ENCODE data around the gene RPAP3. TPM values are rescaled to one million over a fixed set of nuclear protein-coding genes. Genes with fewer than 3 reads are reported as not detected.

The RPAP3 gene
- total and polyA plus RNA-seq, 2 of the 4 experiments (the other 2 are of a cell fraction), result 10.6 to 13.4 TPM

DNA sequence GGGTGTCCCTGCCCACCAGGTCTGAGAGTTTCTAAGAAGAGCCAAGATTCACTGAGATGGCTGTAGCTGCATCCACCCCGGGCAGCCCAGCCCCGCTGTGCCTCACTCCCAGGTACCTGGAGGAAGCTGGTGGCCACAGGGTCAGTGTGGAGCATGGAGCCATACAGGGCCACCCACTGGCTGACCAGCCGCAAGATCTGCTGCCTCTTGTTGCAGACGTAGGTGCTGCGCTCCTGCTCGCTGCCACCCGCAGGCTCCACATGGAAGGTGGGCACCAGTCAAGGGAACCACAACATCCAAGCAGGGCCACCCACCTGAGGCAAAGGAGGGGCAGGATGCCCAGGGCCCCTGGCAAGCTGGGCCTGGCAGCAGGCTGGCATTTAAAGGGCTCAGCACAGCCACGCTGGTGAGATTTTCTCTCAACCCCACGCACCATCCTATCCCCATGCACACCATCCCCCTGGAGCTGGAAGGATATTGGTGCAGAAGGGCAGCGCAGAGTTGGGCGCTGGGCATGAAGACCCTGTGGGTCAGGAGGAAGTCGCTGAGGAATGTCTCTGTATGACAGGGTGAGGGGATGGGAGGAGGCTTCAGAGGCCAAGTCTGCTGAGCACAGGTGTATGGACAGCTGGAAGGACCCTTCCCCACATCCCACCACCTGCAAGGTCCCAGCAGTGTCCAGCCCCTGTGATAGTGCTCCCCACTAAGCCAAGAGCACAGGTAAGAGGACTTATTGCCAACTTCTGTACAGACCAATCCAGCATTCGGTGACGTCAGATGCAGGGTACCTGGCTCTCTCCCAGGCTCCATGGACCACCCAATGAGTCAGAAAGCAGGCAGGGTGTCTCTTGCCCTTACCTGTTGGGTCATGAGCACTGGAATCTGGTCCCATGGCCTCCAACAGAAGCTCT, 42.0 kb upstream of the RPAP3 start (continued):
- TF ChIP-seq FOS (IDR thresholded peaks at IDR 0.05; ENCODE audit: low read depth, low read length), result no peak

DNA sequence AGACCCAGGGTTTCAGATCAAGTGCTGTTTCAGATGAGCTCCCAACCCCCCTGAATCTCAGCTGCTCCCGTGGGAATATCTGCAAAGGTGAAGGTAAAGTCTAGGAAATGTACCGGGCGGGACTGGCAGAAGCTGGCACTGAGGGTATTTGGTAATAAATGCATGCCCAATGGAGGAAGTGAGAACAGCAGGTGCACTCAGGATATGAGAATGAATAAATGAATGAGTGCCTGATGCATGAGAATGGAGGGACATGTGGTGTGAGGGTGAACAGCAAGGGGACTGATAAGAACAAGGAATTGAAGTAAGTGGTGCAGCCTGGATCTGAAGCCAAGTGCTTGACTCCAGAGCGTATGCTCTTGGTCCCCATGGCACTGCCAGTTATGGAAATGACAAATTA, 41.3 kb upstream of the RPAP3 start:
- Histone ChIP-seq H2BK5ac (ENCODE audit: low read depth, low read length, poor library complexity, severe bottlenecking) (no peak overlapping the region), H2AFZ (replicated peaks; ENCODE audit: low read length, poor library complexity) (no peak overlapping the region), H3K27ac (ENCODE audit: insufficient read depth, low read length) (no peak overlapping the region), H3K14ac (replicated peaks; ENCODE audit: low read depth, low read length) (no peak overlapping the region), H4K5ac (ENCODE audit: low read depth, low read length) (no peak overlapping the region), H4K20me1 (ENCODE audit: insufficient read depth, low read length) (no peaks in the 10 kb centered on the region), H2BK15ac (ENCODE audit: low read depth, low read length) (no peak overlapping the region), H3K9ac (ENCODE audit: low read depth, low read length) (no peak overlapping the region), H3K18ac (ENCODE audit: low read depth, low read length) (no peak overlapping the region), H3K36me3 (ENCODE audit: control insufficient read depth, insufficient read depth, low read length) (no peaks in the 10 kb centered on the region), H3K4me1 (ENCODE audit: control insufficient read depth, insufficient read depth, low read length) (peaks cover 2% of the 10 kb centered on the region; the same call in 1 of the 2 replicates), H3K27me3 (ENCODE audit: control insufficient read depth, insufficient read depth, low read length) (peaks cover 32% of the 10 kb centered on the region), H3K79me1 (ENCODE audit: low read depth in 1 of 2, low read length in 2 of 2) (no peaks in the 10 kb centered on the region), H3K4me2 (ENCODE audit: low read depth, low read length) (no peak overlapping the region), H3K9me1 (ENCODE audit: insufficient read depth, low read length) (peaks cover 3% of the 10 kb centered on the region; the same call in 1 of the 2 replicates), H2BK20ac (ENCODE audit: low read depth, low read length) (no peak overlapping the region), H3K9me3 (ENCODE audit: control insufficient read depth, insufficient read depth, low read length) (no peaks in the 10 kb centered on the region), H4K8ac (ENCODE audit: low read depth in 2 of 2, low read length in 2 of 2) (no peak overlapping the region), H3K23ac (ENCODE audit: low read depth, low read length) (no peak overlapping the region), H2BK120ac (ENCODE audit: low read depth, low read length) (no peak overlapping the region), H2AK5ac (ENCODE audit: low read depth, low read length) (no peak overlapping the region), H3K4ac (ENCODE audit: low read depth, low read length) (no peak overlapping the region), H3K4me3 (ENCODE audit: insufficient read depth, low read depth, low read length) (no peak overlapping the region), H2AK9ac (replicated peaks; ENCODE audit: low read depth, low read length, poor library complexity) (no peak overlapping the region), H3K56ac (ENCODE audit: extremely low read depth, insufficient read depth, low read length) (no peak overlapping the region), H4K91ac (ENCODE audit: insufficient read depth, low read depth, low read length) (no peak overlapping the region)
- in situ Hi-C loops (cut with MboI; ENCODE audit: low sequenced_read_pairs), result loop anchor here (10.0 kb wide), 1 partner anchor 88 kb away; no protein-coding TSS in a partner anchor
- dilution Hi-C loops (cut with HindIII; ENCODE audit: low sequenced_read_pairs, unreplicated experiment), result no loop called here
- intact Hi-C loops (cut with micrococcal nuclease), result no loop called here
- ChIA-PET POLR2A (ENCODE audit: unreplicated experiment) (no interaction called here), CTCF (no interaction called here)
- no peak for ATAC-seq (ENCODE audit: low read depth)
- DNase-seq, result no peak
- 94% methylated on average over 3 of the region's 4 CpGs; no CpG with 5 or more reads in 1 of the 2 experiments for WGBS, 2 experiments (ENCODE audit: extremely low coverage in 2 of 2, insufficient read length in 1 of 2)
- BruUV-seq (replicated peaks), result no TSS peak
- TF ChIP-seq CHD1 (IDR thresholded peaks at IDR 0.05; ENCODE audit: low read depth, low read length) (no peak), CEBPB (IDR thresholded peaks at IDR 0.05; ENCODE audit: low read depth, low read length) (no peak), RCOR1 (IDR thresholded peaks at IDR 0.05; ENCODE audit: insufficient replicate concordance, low read length) (no peak), MAZ (IDR thresholded peaks at IDR 0.05; ENCODE audit: borderline replicate concordance, low read depth, low read length) (no peak), BHLHE40 (IDR thresholded peaks at IDR 0.05; ENCODE audit: low read depth, low read length) (no peak), MAFK (IDR thresholded peaks at IDR 0.05; ENCODE audit: low read depth, low read length) (no peak), RFX5 (IDR thresholded peaks at IDR 0.05; ENCODE audit: low read depth, low read length) (no peak), NFE2L2 (IDR thresholded peaks at IDR 0.05; ENCODE audit: low read depth, low read length) (no peak), MXI1 (IDR thresholded peaks at IDR 0.05; ENCODE audit: borderline replicate concordance, low read depth, low read length) (no peak), USF2 (IDR thresholded peaks at IDR 0.05; ENCODE audit: low read depth, low read length) (no peak)
- TF ChIP-seq, protein P1, sequence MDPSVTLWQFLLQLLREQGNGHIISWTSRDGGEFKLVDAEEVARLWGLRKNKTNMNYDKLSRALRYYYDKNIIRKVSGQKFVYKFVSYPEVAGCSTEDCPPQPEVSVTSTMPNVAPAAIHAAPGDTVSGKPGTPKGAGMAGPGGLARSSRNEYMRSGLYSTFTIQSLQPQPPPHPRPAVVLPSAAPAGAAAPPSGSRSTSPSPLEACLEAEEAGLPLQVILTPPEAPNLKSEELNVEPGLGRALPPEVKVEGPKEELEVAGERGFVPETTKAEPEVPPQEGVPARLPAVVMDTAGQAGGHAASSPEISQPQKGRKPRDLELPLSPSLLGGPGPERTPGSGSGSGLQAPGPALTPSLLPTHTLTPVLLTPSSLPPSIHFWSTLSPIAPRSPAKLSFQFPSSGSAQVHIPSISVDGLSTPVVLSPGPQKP (IDR thresholded peaks at IDR 0.05; ENCODE audit: borderline replicate concordance, low read depth, low read length), result no peak
